Transverse colon (tissue), 4 donors: ENCODE results near the gene MAFG.

Source experiments
- CTCF ChIP-seq, 5 experiments: fragments of 200-600 bp in 3 of 5; fragments of 450-650 bp in 2 of 5; sonication (generic) in 3 of 5; IDR thresholded peaks; 1 replicate in 2 of 5; 2 replicates in 3 of 5; pipeline ENCODE4 v1.5.1; 2016 to 2017; ENCODE audit warnings: antibody characterized with exemption in 5 of 5, inconsistent platforms in 3 of 5, mild to moderate bottlenecking in 2 of 5, moderate library complexity in 1 of 5
- EP300 ChIP-seq: sonication (generic); formaldehyde crosslinking; IDR thresholded peaks from one replicate; pipeline ENCODE4 v1.6.1; 2017; ENCODE audit warnings: antibody characterized with exemption, low read depth
- POLR2A ChIP-seq: fragments of 450-650 bp; IDR thresholded peaks from one replicate; pipeline ENCODE4 v1.6.1; 2016; ENCODE audit warnings: antibody characterized with exemption, mild to moderate bottlenecking, moderate library complexity
- POLR2AphosphoS5 ChIP-seq, 3 donors: sonication (generic); formaldehyde crosslinking; IDR thresholded peaks; one replicate each; pipeline ENCODE4 v1.6.1; 2016; ENCODE audit warnings: antibody characterized with exemption in 3 of 3

DNA sequence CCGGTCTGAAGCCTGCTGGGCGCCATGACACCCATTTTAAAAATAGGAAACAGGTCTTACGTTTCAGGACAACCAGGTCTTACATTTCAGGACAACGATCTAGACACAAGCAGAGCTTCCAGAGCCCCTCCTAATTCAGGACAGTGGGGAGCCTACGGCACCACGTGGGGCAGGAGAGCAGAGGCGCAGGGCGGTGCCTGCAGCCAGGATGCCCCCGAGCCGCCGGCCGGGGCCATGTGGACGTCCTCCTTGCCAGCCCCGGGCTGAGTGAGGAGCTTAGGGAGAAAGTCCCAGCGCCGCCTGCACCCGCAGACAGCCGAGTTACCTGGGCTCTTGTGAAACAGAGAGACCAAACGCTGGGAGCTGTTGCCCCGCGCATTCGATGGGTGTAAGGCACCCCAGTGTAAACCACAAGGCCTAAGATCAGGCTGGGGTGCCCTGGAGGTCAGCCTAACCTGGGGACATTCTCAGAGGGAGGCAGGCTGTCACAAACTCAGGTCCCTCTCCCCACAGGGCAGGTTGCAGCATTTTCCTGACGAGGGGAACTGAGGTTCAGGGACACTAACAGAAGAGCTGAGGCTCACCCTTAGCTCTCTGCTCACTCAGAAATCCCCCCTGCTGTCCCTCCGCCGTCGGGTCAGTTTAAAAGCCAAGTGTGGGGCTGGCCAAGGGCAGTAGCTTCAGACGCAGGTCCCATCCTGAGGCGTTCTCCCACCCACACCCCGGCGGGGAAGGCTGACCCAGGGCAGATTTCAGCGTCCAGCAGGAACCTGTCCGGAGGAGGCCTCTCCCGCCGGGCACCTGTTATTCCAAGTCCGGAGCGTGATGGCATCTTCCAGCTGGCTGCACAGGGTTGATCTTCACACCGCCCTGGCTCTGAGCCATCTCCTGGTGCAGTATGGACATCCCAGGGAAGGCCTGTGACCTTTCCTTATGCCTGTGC, 35.2 kb upstream of the MAFG start:
- no peak for TF ChIP-seq EP300
- TF ChIP-seq POLR2A: no peak
- TF ChIP-seq CTCF (IDR thresholded peaks at IDR 0.05): no peak
- no peak for TF ChIP-seq POLR2AphosphoS5 (IDR thresholded peaks at IDR 0.05)
